GM18502 (cell line): Measurements from ENCODE around the gene DCTN1.
"Not testable (repeated sequence)": the region's sequence is repeated elsewhere in the genome, so short reads cannot be mapped to it uniquely, and the experiment has no call there.

Source experiments
- ATAC-seq: cut with Tn5 transposase; IDR thresholded peaks from one replicate; pipeline ENCODE4 v1.9.1; 2021; ENCODE audit warnings: mild to moderate bottlenecking; ENCODE audit not compliant: unreplicated experiment, poor library complexity

DCTN1 gene

GRCh38 chr2:74379851-74380789, at the start of gene DCTN1:
TSS of gene DCTN1 (minus strand) at chr2:74380311. CDS start at chr2:74380037, 274 bp downstream.
- no peak for ATAC-seq

- ATAC-seq = no peak
These were observed 48.6 kb upstream of the DCTN1 start for GRCh38 chr2:74428675-74429074.

- no peak for ATAC-seq
These were observed 47.4 kb upstream of the DCTN1 start for GRCh38 chr2:74427551-74427950.

GRCh38 chr2:74426181-74426758, 46.2 kb upstream of the DCTN1 start:
- ATAC-seq = no peak

GRCh38 chr2:74425523-74425922, 45.4 kb upstream of the DCTN1 start:
- no peak for ATAC-seq

- ATAC-seq = no peak
These were observed 44.9 kb upstream of the DCTN1 start for GRCh38 chr2:74424995-74425406.

GRCh38 chr2:74424139-74424992, 44.3 kb upstream of the DCTN1 start:
- no peak for ATAC-seq

GRCh38 chr2:74423231-74424095, 43.4 kb upstream of the DCTN1 start:
- ATAC-seq = no peak

- peak; percentile 95 for ATAC-seq
These were observed 41.2 kb upstream of the DCTN1 start, which contains the start of the genes C2orf81 and WDR54 for GRCh38 chr2:74421221-74421870. TSS of gene C2orf81 (minus strand) at chr2:74421619. CDS start at chr2:74421560, 59 bp downstream. TSS of gene WDR54 (plus strand) at chr2:74421730. CDS start at chr2:74422154, 424 bp downstream.

GRCh38 chr2:74420443-74421103, 40.5 kb upstream of the DCTN1 start:
- not testable (repeated sequence) for ATAC-seq

GRCh38 chr2:74420006-74420405, 39.9 kb upstream of the DCTN1 start:
- ATAC-seq = no peak

- ATAC-seq = no peak
These were observed 39.2 kb upstream of the DCTN1 start for GRCh38 chr2:74419345-74419744.

- no peak for ATAC-seq
These were observed 38.2 kb upstream of the DCTN1 start for GRCh38 chr2:74418312-74418711.

GRCh38 chr2:74417763-74418162, 37.7 kb upstream of the DCTN1 start:
- ATAC-seq = no peak

- no peak for ATAC-seq
These were observed 37.1 kb upstream of the DCTN1 start for GRCh38 chr2:74417197-74417596.

- no peak for ATAC-seq
These were observed 36.7 kb upstream of the DCTN1 start for GRCh38 chr2:74416778-74417177.

- no peak for ATAC-seq
These were observed 35.8 kb upstream of the DCTN1 start for GRCh38 chr2:74415762-74416395.
